Measurements from ENCODE around the gene MYG1. TPM values are rescaled to one million over a fixed set of nuclear protein-coding genes. Genes with fewer than 3 reads are reported as not detected.

Gene MYG1
- polyA plus RNA-seq, 3 donors, result 49.3 to 64.3 (median 55.7) TPM

DNA sequence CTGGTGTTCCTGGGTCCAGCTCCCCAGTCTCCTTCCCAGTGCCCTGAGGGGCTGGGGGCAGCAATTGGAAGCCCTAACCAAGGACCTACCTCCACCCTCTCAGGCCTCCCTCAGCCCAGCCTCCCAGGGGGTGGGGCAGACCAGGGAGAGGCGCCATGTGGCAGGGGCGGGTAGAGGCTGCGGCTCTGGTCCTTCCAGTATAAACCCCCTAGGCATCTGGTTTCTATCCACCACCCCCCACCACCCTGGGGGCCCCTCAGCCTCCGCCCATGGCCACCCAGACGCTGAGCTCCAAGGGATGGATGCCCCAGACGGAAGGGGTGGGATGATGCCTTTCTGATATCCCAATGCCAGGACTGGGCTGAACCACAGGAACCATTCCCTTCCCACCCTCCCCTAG, 39.4 kb downstream of the MYG1 start:
- intact Hi-C loops (cut with micrococcal nuclease), result no loop called here
- peaks cover 21% of the 10 kb centered on the region for H3K4me1 Mint-ChIP-seq
- Histone ChIP-seq H3K27ac (ENCODE audit: low read depth in 1 of 2, low read length in 2 of 2) (no peak overlapping the region), H3K4me2 (replicated peaks; ENCODE audit: extremely low read depth, low read length, poor library complexity, severe bottlenecking) (no peak overlapping the region), H3K4me1 (ENCODE audit: control insufficient read depth in 1 of 2, insufficient read depth in 2 of 2, low read length in 2 of 2) (peaks cover 6 to 9% of the 10 kb centered on the region in 2 donors), H3K27me3 (ENCODE audit: control insufficient read depth in 2 of 2, insufficient read depth in 2 of 2, low read length in 2 of 2) (peaks cover 5 to 39% of the 10 kb centered on the region in 2 donors), H2AFZ (ENCODE audit: insufficient read depth, low read depth, low read length, poor library complexity, severe bottlenecking) (no peak overlapping the region), H3K9ac (ENCODE audit: insufficient read depth, low read length, poor library complexity, severe bottlenecking) (no peak overlapping the region), H3K36me3 (replicated peaks in 1 of 2; ENCODE audit: control insufficient read depth in 1 of 2, insufficient read depth in 2 of 2, low read length in 2 of 2) (no peaks in the 10 kb centered on the region), H4K20me1 (ENCODE audit: insufficient read depth, low read length) (no peaks in the 10 kb centered on the region), H3K79me2 (ENCODE audit: insufficient read depth, low read length) (no peaks in the 10 kb centered on the region), H3K4me3 (replicated peaks in 1 of 3; ENCODE audit: low read depth in 2 of 3, low read length in 3 of 3) (no peak overlapping the region), H3K9me3 (replicated peaks in 1 of 2; ENCODE audit: control insufficient read depth in 1 of 2, insufficient read depth in 1 of 2, low read length in 2 of 2) (no peaks in the 10 kb centered on the region)
- DNase-seq, result no peak
- peaks cover 0 to 5% (median 0%) of the 10 kb centered on the region in 7 donors for H3K9me3 Mint-ChIP-seq
- H3K27ac Mint-ChIP-seq, result no peak overlapping the region
- H3K4me3 Mint-ChIP-seq, result no peak overlapping the region
- no CpG with 5 or more reads among the region's 6 CpGs for WGBS (ENCODE audit: insufficient coverage)
- H3K36me3 Mint-ChIP-seq, result peaks cover 0 to 2% of the 10 kb centered on the region in 2 donors
- TF ChIP-seq, protein P1, sequence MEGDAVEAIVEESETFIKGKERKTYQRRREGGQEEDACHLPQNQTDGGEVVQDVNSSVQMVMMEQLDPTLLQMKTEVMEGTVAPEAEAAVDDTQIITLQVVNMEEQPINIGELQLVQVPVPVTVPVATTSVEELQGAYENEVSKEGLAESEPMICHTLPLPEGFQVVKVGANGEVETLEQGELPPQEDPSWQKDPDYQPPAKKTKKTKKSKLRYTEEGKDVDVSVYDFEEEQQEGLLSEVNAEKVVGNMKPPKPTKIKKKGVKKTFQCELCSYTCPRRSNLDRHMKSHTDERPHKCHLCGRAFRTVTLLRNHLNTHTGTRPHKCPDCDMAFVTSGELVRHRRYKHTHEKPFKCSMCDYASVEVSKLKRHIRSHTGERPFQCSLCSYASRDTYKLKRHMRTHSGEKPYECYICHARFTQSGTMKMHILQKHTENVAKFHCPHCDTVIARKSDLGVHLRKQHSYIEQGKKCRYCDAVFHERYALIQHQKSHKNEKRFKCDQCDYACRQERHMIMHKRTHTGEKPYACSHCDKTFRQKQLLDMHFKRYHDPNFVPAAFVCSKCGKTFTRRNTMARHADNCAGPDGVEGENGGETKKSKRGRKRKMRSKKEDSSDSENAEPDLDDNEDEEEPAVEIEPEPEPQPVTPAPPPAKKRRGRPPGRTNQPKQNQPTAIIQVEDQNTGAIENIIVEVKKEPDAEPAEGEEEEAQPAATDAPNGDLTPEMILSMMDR (IDR thresholded peaks at IDR 0.05), result no peak
- peaks cover 47 to 69% (median 49%) of the 10 kb centered on the region in 3 donors for H3K27me3 Mint-ChIP-seq (ENCODE audit: low read depth in 3 of 3)

DNA sequence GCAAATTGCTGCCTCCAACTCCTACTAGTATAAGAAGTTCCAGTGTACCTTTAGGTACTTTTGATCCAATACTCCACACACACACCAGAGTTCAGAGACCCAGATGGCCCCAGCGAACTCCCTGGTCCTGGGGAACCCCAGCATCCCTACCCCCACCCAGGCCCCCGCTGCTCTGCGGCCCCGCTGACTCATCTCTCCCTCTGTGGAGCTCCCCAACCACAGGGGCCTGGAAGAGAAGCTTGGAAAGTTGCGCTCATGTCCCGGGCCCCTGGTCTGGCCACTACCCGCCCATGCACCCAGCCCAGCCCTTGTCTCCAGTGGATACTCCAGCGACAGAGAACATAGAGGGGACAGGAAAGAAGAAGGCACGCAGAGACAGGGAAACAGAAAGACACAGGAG, 40.9 kb downstream of the MYG1 start:
- H3K4me3 ChIP-seq (replicated peaks in 1 of 3; ENCODE audit: low read depth in 2 of 3, low read length in 3 of 3), result no peak overlapping the region

More for the DNA sequence above, 40.9 kb downstream of the MYG1 start:
- Mint-ChIP-seq H3K4me3 (no peak overlapping the region), H3K36me3 (peaks cover 0 to 5% of the 10 kb centered on the region in 2 donors), H3K27ac (no peak overlapping the region), H3K4me1 (peaks cover 31% of the 10 kb centered on the region), H3K9me3 (peaks cover 0 to 10% (median 2%) of the 10 kb centered on the region in 7 donors), H3K27me3 (ENCODE audit: low read depth in 3 of 3) (peaks cover 45 to 72% (median 52%) of the 10 kb centered on the region in 3 donors)
- H3K4me1 ChIP-seq (ENCODE audit: control insufficient read depth in 1 of 2, insufficient read depth in 2 of 2, low read length in 2 of 2), result peaks cover 15 to 21% of the 10 kb centered on the region in 2 donors
- H2AFZ ChIP-seq (ENCODE audit: insufficient read depth, low read depth, low read length, poor library complexity, severe bottlenecking), result no peak overlapping the region
- H3K36me3 ChIP-seq (replicated peaks in 1 of 2; ENCODE audit: control insufficient read depth in 1 of 2, insufficient read depth in 2 of 2, low read length in 2 of 2), result no peaks in the 10 kb centered on the region
- peaks cover 5 to 45% of the 10 kb centered on the region in 2 donors for H3K27me3 ChIP-seq (ENCODE audit: control insufficient read depth in 2 of 2, insufficient read depth in 2 of 2, low read length in 2 of 2)
- intact Hi-C loops (cut with micrococcal nuclease), result no loop called here
- TF ChIP-seq, protein P1 (IDR thresholded peaks at IDR 0.05), result no peak
- H3K9me3 ChIP-seq (replicated peaks in 1 of 2; ENCODE audit: control insufficient read depth in 1 of 2, insufficient read depth in 1 of 2, low read length in 2 of 2), result no peaks in the 10 kb centered on the region
- H3K79me2 ChIP-seq (ENCODE audit: insufficient read depth, low read length), result no peaks in the 10 kb centered on the region
- H3K4me2 ChIP-seq (replicated peaks; ENCODE audit: extremely low read depth, low read length, poor library complexity, severe bottlenecking), result no peak overlapping the region
- H3K27ac ChIP-seq (ENCODE audit: low read depth in 1 of 2, low read length in 2 of 2), result no peak overlapping the region
- no peaks in the 10 kb centered on the region for H4K20me1 ChIP-seq (ENCODE audit: insufficient read depth, low read length)
- 59% methylated on average over 9 of the region's 9 CpGs for WGBS (ENCODE audit: insufficient coverage)
- no peak overlapping the region for H3K9ac ChIP-seq (ENCODE audit: insufficient read depth, low read length, poor library complexity, severe bottlenecking)
- DNase-seq, result no peak
